ENCODE results near the gene UBE2D2.
"Not testable (repeated sequence)": the region's sequence is repeated elsewhere in the genome, so short reads cannot be mapped to it uniquely, and the experiment has no call there.

UBE2D2 gene

GRCh38 chr5:139584137-139584536 is 23.0 kb downstream of the UBE2D2 start:
- no peak for DNase-seq (ENCODE audit: low spot score)

- not testable (repeated sequence) for DNase-seq (ENCODE audit: low spot score)
Observed at GRCh38 chr5:139588116-139588515, 27.0 kb downstream of the UBE2D2 start.

DNA sequence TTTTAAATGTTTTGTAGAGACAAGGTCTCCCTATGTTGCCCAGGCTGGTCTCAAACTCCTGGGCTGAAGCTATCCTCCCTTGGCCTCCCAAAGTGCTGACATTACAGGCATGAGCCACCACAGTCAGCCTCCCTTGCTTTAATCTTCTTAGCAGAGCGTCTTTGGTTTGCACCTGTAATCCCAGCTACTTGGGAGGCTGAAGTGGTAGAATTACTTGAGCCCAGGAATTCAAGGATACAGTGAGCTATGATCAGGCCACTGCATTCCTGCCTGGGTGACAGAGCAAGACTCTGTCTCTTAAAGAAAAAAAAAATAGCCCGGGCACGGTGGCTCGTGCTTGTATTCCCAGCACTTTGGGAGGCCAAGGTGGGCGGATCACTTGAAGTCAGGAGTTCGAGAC is 27.8 kb downstream of the UBE2D2 start:
- DNase-seq (ENCODE audit: low spot score), result no peak

DNA sequence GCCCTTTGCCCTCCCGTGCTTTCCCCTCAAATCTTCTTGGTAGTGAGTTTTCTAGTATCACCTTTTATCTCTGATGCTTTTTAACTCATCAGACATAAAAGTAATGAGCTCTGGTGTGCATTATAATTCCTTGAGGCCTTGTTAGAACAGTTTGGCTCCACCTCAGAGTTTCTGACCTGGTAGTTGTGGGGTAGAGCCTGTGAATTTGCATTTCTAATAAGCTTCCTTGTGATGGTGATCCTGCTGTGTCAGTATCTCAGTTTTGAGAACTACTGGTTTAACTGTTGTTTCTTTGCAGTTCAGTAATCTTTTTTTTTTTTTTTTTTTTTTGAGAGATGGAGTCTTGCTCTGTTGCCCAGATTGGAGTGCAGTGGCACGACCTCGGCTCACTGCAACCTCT is 31.1 kb downstream of the UBE2D2 start:
- no peak for DNase-seq (ENCODE audit: low spot score)

DNA sequence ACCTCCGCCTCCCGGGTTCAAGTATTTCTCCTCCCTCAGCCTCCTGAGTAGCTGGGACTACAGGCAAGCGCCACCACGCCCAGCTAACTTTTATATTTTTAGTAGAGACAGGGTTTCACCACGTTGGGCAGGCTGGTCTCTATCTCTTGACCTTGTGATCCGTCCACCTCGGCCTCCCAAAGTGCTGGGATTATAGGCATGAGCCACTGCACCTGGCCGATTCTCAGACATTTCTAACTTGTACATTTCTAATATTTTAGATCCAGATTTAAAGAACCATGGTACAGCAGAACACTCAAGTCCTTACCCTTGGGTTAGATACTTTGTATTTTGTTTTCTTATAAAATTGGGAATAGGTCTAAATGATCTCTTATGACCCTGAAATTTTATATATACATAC is 31.9 kb downstream of the UBE2D2 start:
- DNase-seq (ENCODE audit: low spot score), result not testable (repeated sequence)

DNA sequence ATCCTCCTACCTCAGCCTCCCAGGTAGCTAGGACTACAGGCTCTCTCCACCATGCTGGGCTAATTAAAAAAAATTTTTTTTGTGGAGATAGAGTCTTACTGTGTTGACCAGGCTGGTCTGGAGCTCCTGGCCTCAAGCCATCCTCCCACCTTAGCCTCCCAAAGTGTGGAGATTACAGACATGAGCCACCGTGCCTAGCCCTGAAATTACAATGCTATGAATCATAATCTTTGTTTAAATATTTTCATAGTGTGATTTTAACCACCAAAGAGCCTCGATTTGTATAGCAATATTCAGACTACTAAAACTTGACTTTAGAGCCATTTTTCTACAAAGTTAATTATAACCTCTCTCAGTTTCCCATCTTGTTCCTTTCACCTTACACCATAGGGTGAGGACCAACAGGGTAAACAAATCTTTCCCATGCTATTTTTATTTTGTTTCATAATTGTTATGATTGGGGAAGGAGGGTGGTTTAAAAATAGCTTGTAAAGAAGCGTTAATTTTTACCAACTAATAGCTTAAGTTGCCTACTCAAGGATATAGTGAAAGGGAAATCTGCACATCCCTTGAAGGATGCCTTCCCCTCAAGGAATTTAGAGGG is 32.7 kb downstream of the UBE2D2 start:
- DNase-seq (ENCODE audit: low spot score), result no peak

GRCh38 chr5:139597134-139597533 is 36.0 kb downstream of the UBE2D2 start:
- DNase-seq (ENCODE audit: low spot score), result no peak

GRCh38 chr5:139598601-139598965 is 37.4 kb downstream of the UBE2D2 start:
- not testable (repeated sequence) for DNase-seq (ENCODE audit: low spot score)

GRCh38 chr5:139600336-139600949 is 39.3 kb downstream of the UBE2D2 start:
- DNase-seq (ENCODE audit: low spot score), result no peak

- DNase-seq (ENCODE audit: low spot score), result no peak
Observed at GRCh38 chr5:139601429-139601828, 40.3 kb downstream of the UBE2D2 start.

DNA sequence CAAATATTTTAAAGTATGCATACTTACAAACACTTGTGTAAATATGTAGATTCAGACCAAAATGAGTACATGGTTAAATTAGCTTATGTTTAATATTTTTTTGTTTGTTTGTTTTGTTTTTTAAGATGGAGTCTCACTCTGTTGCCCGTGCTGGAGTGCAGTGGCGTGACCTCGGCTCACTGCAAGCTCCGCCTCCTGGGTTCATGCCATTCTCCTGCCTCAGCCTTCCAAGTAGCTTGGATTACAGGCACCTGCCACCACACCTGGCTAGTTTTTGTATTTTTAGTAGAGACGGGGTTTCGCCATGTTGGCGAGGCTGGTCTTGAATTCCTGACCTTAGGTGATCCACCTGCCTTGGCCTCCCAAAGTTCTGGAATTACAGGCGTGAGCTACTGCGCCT is 40.8 kb downstream of the UBE2D2 start:
- not testable (repeated sequence) for DNase-seq (ENCODE audit: low spot score)

- no peak for DNase-seq (ENCODE audit: low spot score)
Observed at GRCh38 chr5:139605887-139606286, 44.7 kb downstream of the UBE2D2 start.

- no peak for DNase-seq (ENCODE audit: low spot score)
Observed at GRCh38 chr5:139611703-139612584, 50.8 kb downstream of the UBE2D2 start.

- DNase-seq (ENCODE audit: low spot score), result no peak
Observed at GRCh38 chr5:139619861-139620260, 58.7 kb downstream of the UBE2D2 start.

DNA sequence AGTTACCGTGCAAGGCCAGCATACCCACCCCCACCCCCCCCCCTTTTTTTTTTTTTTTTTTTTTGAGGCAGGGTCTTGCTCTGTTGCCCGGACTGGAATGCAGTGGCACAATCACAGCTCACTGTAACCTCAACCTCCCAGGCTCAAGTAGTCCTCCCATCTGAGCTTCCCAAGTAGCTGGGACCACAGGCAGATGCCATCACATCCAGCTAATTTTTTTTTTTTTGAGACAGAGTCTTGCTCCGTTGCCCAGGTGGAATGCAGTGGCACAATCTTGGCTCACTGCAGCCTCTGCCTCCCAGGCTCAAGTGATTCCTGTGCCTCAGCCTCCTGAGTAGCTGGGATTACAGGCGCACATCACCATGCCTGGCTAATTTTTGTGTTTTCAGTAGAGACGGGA is 64.3 kb downstream of the UBE2D2 start:
- not testable (repeated sequence) for DNase-seq (ENCODE audit: low spot score)

DNA sequence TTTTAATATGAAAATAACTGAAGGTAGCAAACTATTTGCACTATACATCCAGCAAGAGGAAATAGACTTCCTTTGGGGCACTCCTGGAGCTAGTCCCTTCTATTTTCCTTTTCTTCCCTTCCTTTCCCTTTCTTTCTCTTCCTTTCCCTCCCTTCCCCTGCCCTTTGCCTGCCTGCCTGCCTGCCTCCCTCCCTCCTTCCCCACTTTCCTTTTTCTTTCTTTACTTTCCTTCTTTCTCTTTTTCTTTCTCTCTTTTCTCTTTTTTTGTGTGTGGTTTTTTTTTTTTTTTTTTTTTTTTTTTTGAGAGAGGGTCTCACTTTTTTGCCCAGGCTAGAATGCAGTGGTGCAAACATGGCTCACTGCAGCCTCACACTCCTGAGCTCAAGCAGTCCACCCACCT is 69.7 kb downstream of the UBE2D2 start:
- DNase-seq (ENCODE audit: low spot score), result no peak

DNA sequence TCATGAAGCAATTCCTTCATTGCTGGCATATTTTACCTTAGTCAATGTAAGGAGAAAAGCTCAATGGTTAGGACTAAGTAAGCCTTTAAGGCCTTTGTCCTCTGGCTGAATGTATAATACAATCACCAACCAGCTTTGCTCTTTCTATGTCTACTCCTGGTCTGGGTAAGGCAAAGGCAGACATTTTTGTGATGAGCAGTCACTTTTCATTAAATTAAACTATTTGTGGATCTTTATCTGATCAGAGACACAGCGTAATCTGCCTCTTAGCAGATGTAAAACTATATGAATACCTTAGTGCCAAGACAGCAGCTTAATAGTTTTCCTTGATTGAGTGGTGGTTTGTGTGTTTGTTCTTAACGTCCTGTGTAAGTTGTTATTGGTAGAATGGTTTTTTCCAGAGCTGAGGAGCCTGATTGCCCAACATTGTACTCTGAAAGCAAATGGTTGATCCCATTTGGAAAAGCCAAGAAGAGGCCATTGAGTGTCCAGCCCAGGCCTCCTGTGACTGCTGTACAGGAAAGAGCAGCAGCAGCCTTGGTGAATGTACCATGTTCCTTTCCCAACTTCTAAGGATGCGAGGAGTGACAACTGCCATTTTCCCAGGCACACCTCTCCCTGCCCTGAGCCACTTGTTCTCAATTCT is 70.5 kb downstream of the UBE2D2 start:
- DNase-seq (ENCODE audit: low spot score), result no peak

DNA sequence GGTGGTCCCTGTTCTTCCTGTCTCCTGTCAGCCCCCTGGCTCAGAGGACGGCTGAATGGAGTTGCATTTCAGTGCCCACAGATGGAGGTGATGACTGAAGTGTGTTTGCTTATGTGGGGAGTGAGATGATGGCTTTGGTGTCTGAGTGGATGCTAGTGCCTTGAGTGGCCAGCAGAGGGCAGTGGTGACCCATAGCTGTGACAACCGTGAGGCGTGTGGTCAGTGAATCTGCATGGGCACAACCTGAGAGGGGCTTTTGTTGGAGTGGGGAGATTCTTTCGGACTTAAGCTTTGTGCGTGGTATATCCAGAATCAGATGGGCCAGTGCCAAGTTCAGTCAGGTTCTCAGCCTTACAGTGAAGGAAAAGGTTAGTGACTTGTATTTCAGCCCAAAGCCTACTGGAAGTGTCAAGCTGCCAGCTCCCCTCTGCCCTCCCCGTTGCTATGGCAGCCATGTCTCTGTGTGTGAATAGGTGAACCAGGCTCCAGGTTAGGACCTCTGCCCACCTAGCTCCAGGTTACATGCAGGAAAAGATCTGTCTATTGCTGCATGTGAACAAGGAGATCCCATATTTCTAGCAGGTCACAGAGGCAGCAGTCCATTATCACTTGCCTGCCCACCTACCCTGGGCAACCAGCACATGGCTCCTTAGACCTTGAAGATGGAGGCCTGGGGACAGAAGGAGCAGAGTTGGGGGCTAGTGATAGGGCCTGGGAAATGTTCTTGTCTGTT is 72.3 kb downstream of the UBE2D2 start:
- DNase-seq (ENCODE audit: low spot score), result peak; percentile 69

DNA sequence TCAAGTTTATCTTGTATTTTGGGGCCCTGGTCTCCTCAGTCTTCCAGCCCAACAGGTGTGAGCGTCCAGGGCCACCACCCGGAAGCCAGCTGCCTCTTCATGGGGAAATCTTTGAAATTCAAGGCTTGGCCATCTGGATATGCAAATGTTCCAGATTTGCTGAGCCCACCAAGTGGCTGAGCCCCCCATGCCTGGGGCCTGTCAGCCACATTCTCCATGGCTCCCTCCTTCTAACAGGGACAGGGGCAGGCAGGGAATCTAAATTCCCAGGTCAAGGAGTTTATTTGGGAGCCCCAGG is 72.8 kb downstream of the UBE2D2 start:
- DNase-seq (ENCODE audit: low spot score), result no peak

DNA sequence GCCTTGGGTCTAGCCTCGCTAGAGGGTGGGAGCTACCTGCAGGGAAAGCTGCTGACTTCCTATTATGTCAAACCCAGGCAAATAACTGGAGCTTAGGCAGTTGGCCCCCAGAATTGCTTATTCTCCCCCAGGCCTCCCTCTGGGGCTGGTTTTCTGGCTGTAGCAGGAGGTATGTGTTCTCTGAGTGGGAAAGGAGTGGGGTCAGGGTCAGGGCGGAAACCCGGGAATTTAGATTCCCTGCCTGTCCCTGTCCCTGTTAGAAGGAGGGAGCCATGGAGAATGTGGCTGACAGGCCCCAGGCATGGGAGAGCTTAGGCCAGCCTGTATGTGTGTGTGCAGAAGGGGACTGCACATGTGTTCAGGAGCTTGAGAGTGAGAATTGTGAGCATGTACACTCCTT is 73.4 kb downstream of the UBE2D2 start:
- DNase-seq (ENCODE audit: low spot score), result no peak

- DNase-seq (ENCODE audit: low spot score), result no peak
Observed at GRCh38 chr5:139635191-139635590, 74.1 kb downstream of the UBE2D2 start.

DNA sequence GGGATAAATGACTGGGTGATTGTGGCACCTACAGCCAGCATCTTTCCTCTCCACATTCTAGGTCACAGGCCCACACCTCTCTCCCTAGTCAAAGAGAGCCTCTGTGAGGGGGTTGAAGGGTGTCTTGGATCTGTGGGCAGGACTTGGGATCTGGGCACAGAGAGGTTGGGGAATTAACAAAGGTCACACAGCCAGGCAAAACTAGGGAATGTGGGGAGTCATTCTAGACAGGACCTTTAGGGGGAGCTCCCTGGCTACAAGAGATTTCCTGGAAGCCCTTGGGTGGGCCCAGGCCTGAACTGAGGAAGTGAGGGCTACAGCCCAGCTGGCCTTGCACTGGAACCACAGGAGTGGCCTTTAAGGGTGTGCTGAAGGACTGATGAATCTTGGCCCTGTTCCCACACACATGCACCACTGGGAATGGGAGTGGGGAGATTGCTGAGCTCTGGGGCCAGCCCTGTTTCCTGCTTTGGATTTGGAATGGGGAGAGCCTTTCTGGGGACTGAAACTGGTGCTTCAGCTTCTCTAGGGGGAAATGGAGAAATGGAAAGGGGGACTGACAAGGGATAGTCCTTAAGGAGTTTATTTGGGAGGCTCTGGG is 74.6 kb downstream of the UBE2D2 start:
- DNase-seq (ENCODE audit: low spot score), result no peak
